ENCODE results near the gene CACNB2.
"Not testable (repeated sequence)": the region's sequence is repeated elsewhere in the genome, so short reads cannot be mapped to it uniquely, and the experiment has no call there.

Gene CACNB2

GRCh38 chr10:18586637-18587036, 446.4 kb downstream of the CACNB2 start:
- DNase-seq, result not testable (repeated sequence)

- not testable (repeated sequence) for DNase-seq
Measured at GRCh38 chr10:18591141-18591540, 450.9 kb downstream of the CACNB2 start.
